ENCODE results near the gene CDH8.

The CDH8 gene

DNA sequence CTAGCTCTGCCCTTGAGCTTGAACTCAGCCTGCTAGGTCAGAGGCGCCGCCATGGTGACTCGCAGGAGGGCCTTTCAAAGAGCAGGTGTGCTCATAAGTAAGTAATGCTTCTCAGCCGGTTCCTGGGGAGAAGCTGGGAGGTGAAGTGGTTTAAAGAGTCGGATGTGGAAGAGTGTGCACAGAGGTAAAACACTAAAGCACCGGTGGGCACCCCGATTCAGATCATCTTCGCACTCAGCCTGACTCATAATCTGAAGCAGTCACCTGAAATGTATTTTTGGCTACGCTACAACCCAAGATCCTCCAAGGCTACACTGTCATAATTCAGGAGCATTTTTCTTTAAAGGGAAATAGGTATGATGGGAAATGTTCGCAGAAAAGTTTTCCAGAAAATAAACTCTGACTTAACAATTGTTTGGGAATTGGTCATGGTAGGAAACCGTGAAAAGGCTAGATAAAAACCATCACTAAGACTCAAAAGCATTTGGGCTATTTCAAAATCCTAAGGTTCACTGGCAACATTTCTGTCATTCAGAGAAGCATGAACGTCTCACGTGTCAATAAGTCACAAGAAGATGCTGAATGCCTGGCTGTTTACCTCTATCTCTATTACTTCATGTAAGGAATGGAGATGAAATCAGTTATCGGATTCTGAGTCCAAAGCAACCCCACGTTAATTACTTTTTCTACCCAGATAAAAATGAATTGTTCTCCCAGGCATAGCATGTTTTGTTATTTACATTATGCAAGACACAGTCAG, 17.8 kb downstream of the CDH8 start:
- H3K27ac ChIP-seq, result no peak overlapping the region
- no peak overlapping the region for H3K4me3 ChIP-seq
- no peak for DNase-seq
- H3K27me3 ChIP-seq, result no peaks in the 10 kb centered on the region
- H3K9me3 ChIP-seq, result no peaks in the 10 kb centered on the region
- no peaks in the 10 kb centered on the region for H3K36me3 ChIP-seq
- peaks cover 0 to 8% (median 0%) of the 10 kb centered on the region in 4 donors for H3K4me1 ChIP-seq
- intact Hi-C loops (cut with DNase I; ENCODE audit: low total_unique reads), result no loop called here
- TF ChIP-seq, protein P1, sequence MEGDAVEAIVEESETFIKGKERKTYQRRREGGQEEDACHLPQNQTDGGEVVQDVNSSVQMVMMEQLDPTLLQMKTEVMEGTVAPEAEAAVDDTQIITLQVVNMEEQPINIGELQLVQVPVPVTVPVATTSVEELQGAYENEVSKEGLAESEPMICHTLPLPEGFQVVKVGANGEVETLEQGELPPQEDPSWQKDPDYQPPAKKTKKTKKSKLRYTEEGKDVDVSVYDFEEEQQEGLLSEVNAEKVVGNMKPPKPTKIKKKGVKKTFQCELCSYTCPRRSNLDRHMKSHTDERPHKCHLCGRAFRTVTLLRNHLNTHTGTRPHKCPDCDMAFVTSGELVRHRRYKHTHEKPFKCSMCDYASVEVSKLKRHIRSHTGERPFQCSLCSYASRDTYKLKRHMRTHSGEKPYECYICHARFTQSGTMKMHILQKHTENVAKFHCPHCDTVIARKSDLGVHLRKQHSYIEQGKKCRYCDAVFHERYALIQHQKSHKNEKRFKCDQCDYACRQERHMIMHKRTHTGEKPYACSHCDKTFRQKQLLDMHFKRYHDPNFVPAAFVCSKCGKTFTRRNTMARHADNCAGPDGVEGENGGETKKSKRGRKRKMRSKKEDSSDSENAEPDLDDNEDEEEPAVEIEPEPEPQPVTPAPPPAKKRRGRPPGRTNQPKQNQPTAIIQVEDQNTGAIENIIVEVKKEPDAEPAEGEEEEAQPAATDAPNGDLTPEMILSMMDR (IDR thresholded peaks at IDR 0.05), result no peak

DNA sequence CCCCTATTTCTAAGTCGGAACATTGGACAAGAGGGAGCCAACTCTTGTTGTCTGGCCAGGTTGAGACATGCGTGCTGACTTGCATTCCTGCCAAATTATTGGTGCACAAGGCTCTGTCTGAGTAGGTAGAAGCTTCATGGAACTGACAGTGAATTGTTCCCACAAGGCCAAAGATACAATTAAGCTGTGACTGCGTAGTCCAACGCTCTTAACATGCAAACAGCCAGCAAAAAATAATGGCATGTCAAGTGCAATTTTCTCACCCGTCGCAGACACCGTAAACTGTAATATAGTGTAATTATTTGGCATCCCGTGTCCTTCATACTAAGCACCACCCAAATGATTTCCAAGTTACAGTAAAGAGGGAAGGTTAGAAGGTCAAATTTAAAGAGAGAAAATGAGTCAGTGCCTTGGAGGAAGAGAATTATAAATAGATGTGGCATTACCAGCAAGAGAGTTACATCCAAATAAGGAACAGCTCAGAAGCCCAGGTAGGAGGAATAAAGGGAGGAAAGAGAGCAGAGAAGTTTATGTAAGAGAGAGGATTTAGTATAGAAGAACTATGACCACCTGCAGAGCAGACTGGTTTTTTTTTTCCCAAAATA, 21.8 kb downstream of the CDH8 start:
- Histone ChIP-seq H3K27ac (no peak overlapping the region), H3K4me1 (no peaks in the 10 kb centered on the region), H3K9me3 (no peaks in the 10 kb centered on the region), H3K4me3 (no peak overlapping the region), H3K36me3 (no peaks in the 10 kb centered on the region), H3K27me3 (no peaks in the 10 kb centered on the region)
- DNase-seq, result no peak
- TF ChIP-seq, protein P1 (IDR thresholded peaks at IDR 0.05), result no peak
- intact Hi-C loops (cut with DNase I; ENCODE audit: low total_unique reads), result no loop called here

DNA sequence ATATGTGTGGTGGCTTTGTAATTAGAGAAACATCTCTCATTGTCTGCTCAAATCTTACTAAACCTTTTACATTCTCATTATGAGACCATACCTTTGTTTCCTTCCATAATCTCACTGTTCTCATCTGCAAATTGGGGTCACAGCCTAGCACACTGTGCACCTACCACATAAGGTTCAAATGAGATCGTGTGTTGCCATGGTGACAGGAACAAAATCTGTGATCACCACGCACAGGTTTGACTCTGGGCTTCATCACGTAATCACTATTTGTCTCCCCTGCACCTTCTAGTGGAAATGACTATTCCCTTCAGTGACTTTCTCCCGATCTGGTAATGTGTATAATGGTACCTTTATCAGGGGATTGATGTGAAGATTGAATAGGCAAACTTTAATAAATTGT, 26.1 kb downstream of the CDH8 start:
- Histone ChIP-seq H3K4me1 (peaks cover 0 to 18% (median 3%) of the 10 kb centered on the region in 4 donors), H3K27me3 (no peaks in the 10 kb centered on the region), H3K27ac (no peak overlapping the region), H3K4me3 (no peak overlapping the region), H3K9me3 (no peaks in the 10 kb centered on the region), H3K36me3 (no peaks in the 10 kb centered on the region)
- no peak for DNase-seq
- TF ChIP-seq, protein P1 (IDR thresholded peaks at IDR 0.05), result no peak
- intact Hi-C loops (cut with DNase I; ENCODE audit: low total_unique reads), result no loop called here

DNA sequence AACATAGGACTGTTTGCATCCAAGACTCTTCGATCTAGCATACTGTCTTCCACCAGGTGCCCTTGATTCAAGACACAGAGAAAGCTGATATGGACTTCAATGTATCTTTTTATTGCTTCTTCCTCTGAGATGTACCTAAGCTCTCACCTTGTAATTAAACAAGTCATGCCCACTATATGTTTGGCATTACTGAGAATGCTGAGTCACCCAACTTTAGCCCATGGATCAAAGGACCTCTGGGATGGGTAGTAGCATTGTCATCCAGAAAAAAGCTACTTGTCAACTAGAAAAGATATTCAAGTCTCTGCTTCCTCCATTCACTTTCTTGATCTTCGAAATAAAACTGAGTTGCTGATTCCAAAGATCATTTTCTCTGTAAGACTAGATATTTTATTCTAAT, 37.8 kb downstream of the CDH8 start:
- DNase-seq, result no peak
- Histone ChIP-seq H3K9me3 (no peaks in the 10 kb centered on the region), H3K36me3 (no peaks in the 10 kb centered on the region), H3K4me3 (no peak overlapping the region), H3K27ac (no peak overlapping the region), H3K27me3 (no peaks in the 10 kb centered on the region), H3K4me1 (no peaks in the 10 kb centered on the region)
- TF ChIP-seq, protein P1 (IDR thresholded peaks at IDR 0.05), result no peak
- intact Hi-C loops (cut with DNase I; ENCODE audit: low total_unique reads), result no loop called here

DNA sequence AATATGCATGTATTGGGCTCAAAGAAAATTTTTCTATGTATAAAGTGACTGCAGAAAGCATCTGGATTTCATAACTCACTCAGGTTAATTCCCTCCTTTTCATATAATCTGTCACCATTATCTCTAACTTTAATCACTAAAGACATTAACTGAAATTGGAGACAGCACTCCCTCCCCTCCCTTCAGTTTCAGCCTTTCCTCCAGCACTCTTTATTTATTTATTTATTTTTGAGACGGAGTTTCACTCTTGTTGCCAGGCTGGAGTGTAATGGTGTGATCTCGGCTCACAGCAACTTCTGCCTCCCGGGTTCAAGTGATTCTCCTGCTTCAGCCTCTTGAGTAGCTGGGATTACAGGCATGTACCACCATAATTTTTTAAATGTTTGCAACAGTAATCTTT, 43.1 kb downstream of the CDH8 start:
- no peak overlapping the region for H3K27ac ChIP-seq
- H3K9me3 ChIP-seq, result no peaks in the 10 kb centered on the region
- TF ChIP-seq, protein P1 (IDR thresholded peaks at IDR 0.05), result no peak
- intact Hi-C loops (cut with DNase I; ENCODE audit: low total_unique reads), result no loop called here
- H3K27me3 ChIP-seq, result no peaks in the 10 kb centered on the region
- no peaks in the 10 kb centered on the region for H3K36me3 ChIP-seq
- no peak for DNase-seq
- no peak overlapping the region for H3K4me3 ChIP-seq
- H3K4me1 ChIP-seq, result no peaks in the 10 kb centered on the region

All from tibial artery (tissue), 4 donors.